GDM1 (cell line): ENCODE results near the gene FAM240B.

ENCODE experiments used
- DNase-seq: peaks from one replicate; lab custom pipeline; 2025; lab: John Stamatoyannopoulos, UW

The FAM240B gene

DNA sequence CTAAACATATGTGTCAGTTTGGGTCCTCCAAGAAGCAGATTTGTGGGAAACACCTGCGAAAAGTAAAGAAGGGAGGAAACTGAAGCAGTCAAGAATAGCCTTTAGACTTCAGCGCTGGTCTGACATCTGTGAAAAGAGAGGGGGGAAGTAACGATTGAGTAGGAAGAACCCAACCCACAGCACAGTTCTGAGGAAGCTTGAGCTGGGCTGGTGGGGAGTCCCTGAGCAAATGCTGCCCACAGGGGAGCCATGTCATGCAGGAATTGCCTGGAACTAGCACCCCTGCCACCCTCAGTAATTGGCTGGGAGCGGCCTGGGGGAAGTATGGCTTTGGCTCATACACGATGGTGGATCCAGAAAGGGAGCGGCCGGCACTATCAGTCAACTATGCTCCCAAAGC lies 20.6 kb downstream of the FAM240B start:
- DNase-seq, result no peak

GRCh38 chr9:38697776-38698300 lies 22.1 kb downstream of the FAM240B start:
- DNase-seq, result no peak

- DNase-seq, result no peak
Measured at GRCh38 chr9:38696999-38697398, 22.9 kb downstream of the FAM240B start.

DNA sequence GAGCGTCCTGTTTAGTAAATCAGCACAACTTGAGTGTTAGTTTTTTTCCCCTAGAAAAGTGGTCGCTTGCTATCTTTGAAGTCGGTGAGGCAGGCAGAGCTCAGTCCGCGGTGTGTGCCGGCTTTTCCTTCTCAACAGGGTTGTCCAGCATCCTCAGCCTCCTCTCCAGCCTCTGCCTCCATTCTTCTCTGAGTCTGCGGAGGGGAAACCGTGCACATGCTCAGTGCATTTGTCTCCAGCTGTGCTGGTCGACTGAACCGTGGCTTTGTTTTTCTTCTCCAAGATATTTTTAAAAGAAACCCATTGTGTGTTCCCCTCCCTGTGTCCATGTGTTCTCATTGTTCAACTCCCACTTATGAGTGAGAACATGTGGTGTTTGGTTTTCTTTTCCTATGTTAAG lies 25.3 kb downstream of the FAM240B start:
- DNase-seq, result no peak

- DNase-seq, result no peak
Measured at GRCh38 chr9:38692707-38693106, 27.2 kb downstream of the FAM240B start.

DNA sequence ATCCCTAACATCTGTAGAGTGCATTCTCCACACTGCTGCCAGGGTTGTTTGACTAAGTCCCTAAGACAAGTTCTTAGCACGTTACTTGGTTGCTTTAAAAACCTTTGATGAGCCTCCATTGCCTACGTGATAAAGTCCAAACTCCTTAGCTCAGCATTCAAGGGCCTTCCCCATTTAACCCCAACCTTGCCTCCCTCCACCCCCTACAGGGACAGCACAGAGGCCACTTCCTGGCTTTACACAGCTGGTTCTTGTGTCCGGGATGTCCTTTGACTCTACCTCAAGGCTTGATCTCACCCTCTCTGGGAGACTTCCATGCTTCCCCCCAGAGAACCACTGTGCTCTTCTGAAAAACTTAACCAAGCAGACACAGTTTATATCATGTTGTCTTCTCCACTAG lies 29.4 kb downstream of the FAM240B start:
- DNase-seq, result no peak

- no peak for DNase-seq
Measured at GRCh38 chr9:38689678-38690077, 30.3 kb downstream of the FAM240B start.

DNA sequence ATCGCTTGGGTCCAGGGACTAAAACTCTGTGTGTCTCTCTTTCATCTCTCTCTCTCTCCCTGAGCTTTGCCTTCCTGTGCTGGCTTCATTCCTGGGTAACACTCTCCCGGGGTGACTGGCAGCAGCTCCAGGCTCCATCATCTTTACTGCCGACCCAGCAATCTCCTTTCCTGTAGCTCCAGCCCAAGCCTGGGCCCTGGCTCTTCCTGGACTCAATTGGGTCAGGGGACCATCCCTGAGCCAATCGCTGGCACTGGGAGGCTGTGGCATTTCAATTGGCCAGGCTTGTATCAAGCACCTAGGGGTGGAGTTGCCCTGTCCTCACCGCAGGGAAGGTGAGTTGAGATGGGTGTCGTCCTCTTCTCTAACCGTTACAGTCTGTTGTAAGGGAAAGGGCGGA lies 31.9 kb downstream of the FAM240B start:
- DNase-seq, result no peak

- no peak for DNase-seq
Measured at GRCh38 chr9:38687389-38687842, 32.5 kb downstream of the FAM240B start.

DNA sequence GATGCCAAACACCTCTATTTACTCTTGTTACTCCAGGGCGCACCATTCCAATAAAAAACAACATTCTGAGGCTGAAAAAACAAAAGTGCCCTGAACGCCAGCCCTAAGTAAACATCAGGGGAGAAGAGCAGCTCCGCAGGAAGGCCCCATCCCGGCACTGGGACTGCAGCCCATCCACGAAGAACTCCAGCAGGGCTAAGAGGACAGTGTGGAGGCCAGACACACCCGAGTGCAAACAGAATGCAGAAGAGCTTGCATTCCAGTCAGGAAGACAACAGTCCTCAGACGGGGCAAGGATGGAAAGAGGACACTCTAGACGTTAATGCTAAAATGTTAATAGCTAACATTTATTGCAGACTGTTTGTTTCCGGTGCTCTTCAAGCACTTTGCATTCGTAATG lies 33.0 kb downstream of the FAM240B start:
- DNase-seq, result no peak

DNA sequence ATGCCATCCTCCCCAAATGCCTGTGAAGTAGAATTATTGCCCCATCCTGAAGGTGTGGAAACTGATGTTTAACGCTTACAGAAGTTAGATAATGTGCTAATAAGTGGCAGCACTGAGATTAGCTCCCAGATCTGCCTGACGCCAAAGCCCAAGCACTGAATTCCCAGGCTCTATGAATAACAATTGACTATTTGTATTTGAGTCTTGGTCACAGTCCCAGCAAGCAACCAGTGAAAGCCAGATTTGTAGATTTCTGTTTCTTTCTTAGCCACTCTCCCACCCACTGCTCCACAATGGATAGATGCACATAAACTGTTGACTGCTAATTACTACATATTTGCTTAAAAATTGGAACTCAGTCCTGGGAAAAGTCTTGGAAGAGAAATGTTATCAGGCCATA lies 34.4 kb downstream of the FAM240B start:
- no peak for DNase-seq

GRCh38 chr9:38683336-38683735 lies 36.6 kb downstream of the FAM240B start:
- no peak for DNase-seq

GRCh38 chr9:38682713-38683112 lies 37.2 kb downstream of the FAM240B start:
- no peak for DNase-seq

GRCh38 chr9:38681747-38682227 lies 38.1 kb downstream of the FAM240B start:
- no peak for DNase-seq

- no peak for DNase-seq
Measured at GRCh38 chr9:38680837-38681445, 39.0 kb downstream of the FAM240B start.

GRCh38 chr9:38677660-38678303 lies 42.2 kb downstream of the FAM240B start:
- no peak for DNase-seq

- no peak for DNase-seq
Measured at GRCh38 chr9:38675831-38676230, 44.1 kb downstream of the FAM240B start.

DNA sequence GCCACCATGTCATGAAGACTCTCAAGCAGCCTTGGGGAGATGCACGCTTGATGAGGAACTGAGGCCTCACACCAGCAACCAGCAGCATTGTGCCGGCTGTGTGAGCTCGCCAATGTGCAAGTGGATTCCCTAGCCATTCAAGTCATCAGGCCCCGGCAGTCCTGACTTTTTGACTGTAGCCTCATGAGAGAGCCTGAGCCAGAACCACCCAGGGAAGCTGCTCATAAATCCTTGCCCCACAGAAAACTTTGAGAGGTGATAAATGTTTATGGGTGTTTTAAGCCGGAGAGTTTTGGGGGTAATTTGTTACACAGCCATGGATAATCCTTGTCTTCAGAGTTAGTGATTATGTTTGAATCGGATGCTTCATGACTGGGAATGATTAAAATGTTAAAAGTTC lies 44.7 kb downstream of the FAM240B start:
- no peak for DNase-seq

GRCh38 chr9:38673399-38674193 lies 46.3 kb downstream of the FAM240B start:
- no peak for DNase-seq

GRCh38 chr9:38671748-38672147 lies 48.2 kb downstream of the FAM240B start:
- DNase-seq, result no peak

DNA sequence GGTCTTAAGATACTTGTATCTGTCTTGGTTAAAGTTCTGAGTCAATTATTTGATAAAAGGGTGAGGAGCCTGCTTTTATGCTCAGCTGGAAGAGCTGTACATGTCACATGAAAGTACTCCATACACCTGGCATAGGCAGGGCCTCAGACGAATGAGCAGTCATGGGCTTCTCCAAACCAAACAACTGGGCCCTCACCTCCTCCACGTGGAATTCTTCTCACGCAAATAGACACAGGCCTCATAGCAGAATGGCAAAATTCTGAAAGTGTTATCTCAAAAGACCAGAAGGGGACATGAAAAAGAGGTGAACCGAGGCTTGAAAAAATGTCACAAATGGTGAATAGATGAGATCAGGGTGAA lies 48.6 kb downstream of the FAM240B start:
- no peak for DNase-seq

DNA sequence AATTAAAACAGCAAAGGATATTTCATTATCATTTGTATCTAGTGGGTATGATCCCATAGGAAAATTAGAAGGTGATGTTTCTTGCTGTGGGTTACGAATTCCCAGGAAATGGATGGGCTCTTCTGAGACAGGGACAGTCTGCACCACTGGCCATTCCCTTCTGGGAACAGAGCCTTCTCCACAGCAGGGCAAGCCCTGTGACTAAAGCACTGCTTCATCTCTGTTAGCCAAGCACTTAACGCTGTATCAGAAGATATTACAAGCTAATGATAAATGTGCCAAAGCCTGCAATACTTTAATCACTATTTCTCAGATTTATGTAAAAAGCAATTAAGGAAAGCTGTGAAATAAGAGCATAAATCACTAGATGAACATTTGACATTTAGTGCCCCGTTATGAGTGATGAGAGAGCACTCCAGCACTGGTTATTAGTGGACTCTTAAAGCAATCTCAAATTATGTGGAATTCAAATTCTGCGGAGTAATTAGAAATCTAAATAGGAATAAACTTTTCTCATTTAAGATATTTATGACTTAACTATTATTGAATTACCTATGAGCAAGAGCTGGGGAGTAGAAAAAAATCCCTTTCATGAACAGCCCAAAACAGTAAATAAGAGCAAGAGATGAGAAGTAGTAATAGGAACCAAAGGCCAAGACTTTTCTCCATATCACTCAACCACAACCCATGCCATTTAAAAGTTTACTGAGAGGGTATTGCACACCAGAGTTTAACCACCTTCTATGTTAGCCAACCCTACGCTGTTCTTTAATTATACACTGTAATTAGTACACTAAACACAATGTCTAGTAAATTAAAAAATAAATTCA lies 49.2 kb downstream of the FAM240B start:
- DNase-seq, result no peak
